Measurements from ENCODE around the gene CDK5.

DNA sequence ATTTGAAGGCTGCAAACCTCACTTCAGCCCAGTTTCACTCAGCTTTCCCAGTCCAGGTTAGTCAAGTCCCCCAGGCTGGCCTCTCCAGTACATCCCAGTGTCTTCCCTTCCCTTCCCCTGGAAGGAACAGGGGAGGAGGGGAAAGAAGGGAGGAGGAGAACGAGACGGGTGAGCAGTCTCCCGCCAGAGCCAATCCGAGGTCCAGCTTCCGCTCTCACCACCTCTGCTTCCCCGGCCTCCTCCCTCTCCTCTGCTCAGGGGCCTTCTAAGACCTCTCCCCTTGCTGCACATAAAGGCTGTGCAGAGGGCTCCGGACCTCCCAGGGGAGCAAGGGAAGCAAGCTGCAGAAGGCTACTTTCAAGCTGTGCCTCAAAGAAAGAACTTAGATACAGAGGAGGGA lies 37.5 kb downstream of the CDK5 start:
- TF ChIP-seq, protein P1, sequence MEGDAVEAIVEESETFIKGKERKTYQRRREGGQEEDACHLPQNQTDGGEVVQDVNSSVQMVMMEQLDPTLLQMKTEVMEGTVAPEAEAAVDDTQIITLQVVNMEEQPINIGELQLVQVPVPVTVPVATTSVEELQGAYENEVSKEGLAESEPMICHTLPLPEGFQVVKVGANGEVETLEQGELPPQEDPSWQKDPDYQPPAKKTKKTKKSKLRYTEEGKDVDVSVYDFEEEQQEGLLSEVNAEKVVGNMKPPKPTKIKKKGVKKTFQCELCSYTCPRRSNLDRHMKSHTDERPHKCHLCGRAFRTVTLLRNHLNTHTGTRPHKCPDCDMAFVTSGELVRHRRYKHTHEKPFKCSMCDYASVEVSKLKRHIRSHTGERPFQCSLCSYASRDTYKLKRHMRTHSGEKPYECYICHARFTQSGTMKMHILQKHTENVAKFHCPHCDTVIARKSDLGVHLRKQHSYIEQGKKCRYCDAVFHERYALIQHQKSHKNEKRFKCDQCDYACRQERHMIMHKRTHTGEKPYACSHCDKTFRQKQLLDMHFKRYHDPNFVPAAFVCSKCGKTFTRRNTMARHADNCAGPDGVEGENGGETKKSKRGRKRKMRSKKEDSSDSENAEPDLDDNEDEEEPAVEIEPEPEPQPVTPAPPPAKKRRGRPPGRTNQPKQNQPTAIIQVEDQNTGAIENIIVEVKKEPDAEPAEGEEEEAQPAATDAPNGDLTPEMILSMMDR (IDR thresholded peaks at IDR 0.05 in 2 of 3, conservative IDR thresholded peaks at IDR 0.05 in 1 of 3; ENCODE audit: borderline replicate concordance in 1 of 3, insufficient read depth in 1 of 3, low read depth in 2 of 3, low read length in 2 of 3), result no peak
- TF ChIP-seq ZNF274 (IDR thresholded peaks at IDR 0.05; ENCODE audit: low read depth, low read length), result no peak
- no peak for TF ChIP-seq POLR2A (IDR thresholded peaks at IDR 0.05; ENCODE audit: borderline replicate concordance, extremely low read depth, insufficient read depth, insufficient read length)
- TF ChIP-seq POLR2AphosphoS5 (IDR thresholded peaks at IDR 0.05; ENCODE audit: low read depth, low read length), result no peak
- TF ChIP-seq JUND (IDR thresholded peaks at IDR 0.05), result no peak
- no peak for TF ChIP-seq SRF (IDR thresholded peaks at IDR 0.05; ENCODE audit: low read depth)
- no peak for TF ChIP-seq ZFX (IDR thresholded peaks at IDR 0.05)
- TF ChIP-seq EZH2 (IDR thresholded peaks at IDR 0.05), result no peak
- TF ChIP-seq TCF7L2 (IDR thresholded peaks at IDR 0.05; ENCODE audit: borderline replicate concordance, extremely low read depth, insufficient read depth, insufficient read length), result no peak
- TF ChIP-seq RAD21 (IDR thresholded peaks at IDR 0.05; ENCODE audit: low read depth), result no peak
- TF ChIP-seq CEBPB (IDR thresholded peaks at IDR 0.05; ENCODE audit: low read depth), result no peak

Data from HCT116 (cell line).